GOT3 (cell line): ENCODE results near the gene AICDA.

Source experiments
- DNase-seq: peaks from one replicate; lab custom pipeline; 2025; ENCODE audit warnings: mixed read lengths; lab: John Stamatoyannopoulos, UW

AICDA gene

GRCh38 chr12:8554451-8555195, 58.0 kb downstream of the AICDA start:
- DNase-seq, result no peak

- DNase-seq, result no peak
Observed at GRCh38 chr12:8553088-8553627, 59.5 kb downstream of the AICDA start.
